Activated CD8-positive, alpha-beta memory T cell treated with anti-CD3 and anti-CD28 coated beads for 1 hour (primary cell): ENCODE data around the gene OR10A3.
"Not testable (repeated sequence)": the region's sequence is repeated elsewhere in the genome, so short reads cannot be mapped to it uniquely, and the experiment has no call there.

ENCODE experiments used
- DNase-seq, 2 donors: peaks; one replicate each; pipeline ENCODE4 v3.0.0-alpha.2; 2020; ENCODE audit warnings: low read depth in 1 of 2; ENCODE audit errors: extremely low read depth in 1 of 2

OR10A3 gene

GRCh38 chr11:7941608-7942007 lies at the start of gene OR10A3:
Gene OR10A3 (minus strand): TSS chr11:7941708. CDS start chr11:7939520, 2,188 bp downstream.
- no peak for DNase-seq

DNA sequence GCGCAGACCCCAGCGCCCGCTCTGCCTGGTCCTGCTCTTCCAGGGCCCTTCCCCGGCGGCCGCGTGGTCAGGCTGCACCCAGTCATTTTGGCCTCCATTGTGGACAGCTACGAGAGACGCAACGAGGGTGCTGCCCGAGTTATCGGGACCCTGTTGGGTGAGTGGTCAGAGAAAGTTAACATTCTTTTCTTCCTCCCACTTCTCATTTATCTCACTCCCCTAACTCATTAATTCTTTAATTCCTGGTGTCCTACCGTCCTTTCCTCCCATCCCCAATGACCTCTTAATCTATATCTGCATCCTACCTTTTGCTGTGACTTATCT lies 46.0 kb upstream of the OR10A3 start:
- not testable (repeated sequence) for DNase-seq

- peak; percentile 71 to 86 for DNase-seq
These were observed 45.5 kb upstream of the OR10A3 start, which contains the start of gene EIF3F for GRCh38 chr11:7986768-7987559. Gene EIF3F (plus strand): TSS chr11:7987337. CDS start chr11:7987353, 16 bp downstream.

- no peak for DNase-seq
These were observed 42.5 kb upstream of the OR10A3 start for GRCh38 chr11:7983832-7984590.

GRCh38 chr11:7982582-7983119 lies 41.1 kb upstream of the OR10A3 start:
- DNase-seq = no peak

- DNase-seq = no peak
These were observed 40.2 kb upstream of the OR10A3 start for GRCh38 chr11:7981619-7982157.

DNA sequence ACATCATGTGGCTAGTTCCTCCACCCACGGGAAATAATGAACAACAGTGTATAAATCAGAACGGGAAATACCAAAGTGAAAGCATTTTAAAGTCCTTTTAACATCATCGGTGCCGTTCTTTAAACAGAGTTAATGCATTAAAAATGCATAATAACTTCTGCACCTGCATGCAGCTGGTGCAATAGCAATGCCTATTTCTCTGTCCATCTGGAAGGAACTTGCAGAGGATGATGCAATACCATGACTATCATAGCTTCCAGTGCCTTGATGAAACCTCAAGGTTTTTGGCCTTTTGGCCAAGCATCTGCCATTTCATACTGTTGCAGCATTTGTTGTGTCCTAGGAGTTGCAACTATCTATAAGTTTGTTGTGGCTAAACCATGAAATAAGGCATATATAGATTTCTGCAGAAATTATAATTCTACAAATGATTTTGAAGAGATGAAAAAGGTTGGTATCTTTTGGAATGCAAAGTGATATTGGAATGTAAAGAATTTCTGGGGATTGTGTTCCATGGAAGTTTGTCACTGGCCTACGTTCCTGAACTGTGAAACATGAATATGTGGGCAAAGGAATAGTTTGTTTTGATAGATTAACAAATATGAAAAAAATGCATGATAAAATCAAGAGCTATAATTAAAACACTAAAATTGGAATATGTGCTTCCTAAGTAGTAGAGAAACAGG lies 35.9 kb upstream of the OR10A3 start:
- DNase-seq = no peak

- DNase-seq = no peak
These were observed 33.2 kb upstream of the OR10A3 start for GRCh38 chr11:7974668-7975067.

- no peak for DNase-seq
These were observed 31.5 kb upstream of the OR10A3 start for GRCh38 chr11:7973011-7973410.

- no peak for DNase-seq
These were observed 30.3 kb upstream of the OR10A3 start for GRCh38 chr11:7971846-7972245.

DNA sequence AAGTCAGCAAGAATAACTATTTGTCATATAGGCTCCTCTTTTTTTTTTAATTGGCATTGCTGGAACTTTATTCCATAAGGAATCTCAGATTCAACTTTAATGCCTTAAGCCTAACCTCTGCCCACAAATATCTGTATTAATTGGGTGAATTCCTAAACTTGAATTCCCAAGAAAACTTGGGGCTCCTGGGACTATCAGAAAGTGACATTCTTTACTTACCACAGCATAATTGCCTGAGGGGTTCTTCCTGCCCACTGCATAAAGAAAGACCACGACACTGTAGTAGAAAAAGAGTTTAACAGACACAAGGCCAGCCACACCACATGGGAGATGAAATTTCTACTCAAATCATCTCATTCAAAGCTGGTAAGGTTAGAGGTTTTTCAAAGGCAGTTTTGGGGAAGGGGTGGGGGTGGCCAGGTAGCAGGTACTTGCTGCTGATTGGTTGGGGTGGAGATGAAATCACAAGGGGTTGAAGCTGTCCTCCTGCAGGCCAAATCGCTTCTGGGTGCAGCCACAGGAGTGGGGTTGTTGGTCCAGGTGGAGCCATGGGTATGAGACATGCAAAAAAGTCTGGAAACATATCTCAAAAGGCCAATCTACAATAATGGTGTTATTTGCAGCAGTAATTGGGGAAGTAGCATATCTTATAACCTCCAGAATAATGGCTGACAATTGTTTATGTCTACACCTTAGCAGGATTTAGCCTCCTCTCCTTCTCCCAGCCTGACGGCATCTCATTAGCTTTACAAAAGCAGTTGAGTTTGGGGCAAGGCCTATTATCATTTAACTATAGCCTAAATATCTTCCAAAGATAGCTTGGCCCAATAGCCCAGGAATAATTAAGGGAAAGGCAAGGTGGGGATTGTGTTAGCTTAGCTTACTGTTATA lies 28.5 kb upstream of the OR10A3 start:
- no peak for DNase-seq

DNA sequence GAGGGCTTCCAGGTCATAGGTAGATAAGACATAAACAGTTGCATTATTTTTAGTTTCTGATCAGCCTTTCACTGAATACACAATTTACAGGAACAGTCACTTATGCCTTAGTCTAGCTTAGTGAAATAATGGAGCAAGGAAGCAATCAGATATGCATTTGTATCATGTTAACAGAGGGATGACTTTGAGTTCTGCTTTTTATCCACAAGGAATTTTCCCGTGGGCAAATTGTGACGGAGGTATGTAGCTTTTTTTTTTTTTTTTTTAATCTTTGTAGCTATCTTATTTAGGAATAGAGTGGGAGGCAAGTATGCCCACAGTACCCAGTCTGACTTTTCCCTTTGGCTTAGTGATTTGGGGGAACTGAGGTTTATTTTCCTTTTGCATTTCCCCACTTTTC lies 27.2 kb upstream of the OR10A3 start:
- DNase-seq = no peak

DNA sequence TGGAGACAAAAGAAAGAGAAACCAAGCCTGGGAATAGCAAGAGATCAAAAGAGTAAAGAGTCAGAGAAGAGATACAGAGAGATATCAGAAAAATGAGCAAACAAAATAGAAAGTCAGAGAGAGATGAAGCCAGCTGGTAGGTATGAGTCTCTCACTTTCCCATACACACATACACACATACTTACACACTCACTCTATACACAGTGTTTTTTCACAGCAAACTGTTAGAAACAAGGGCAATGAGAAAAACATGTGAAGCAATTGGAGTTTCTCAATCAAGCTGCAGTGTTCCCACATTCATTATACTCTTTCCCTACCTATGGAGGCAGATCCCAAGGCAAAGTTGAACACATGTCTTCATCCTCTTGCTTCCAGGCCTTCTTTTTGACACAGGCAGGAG lies 26.3 kb upstream of the OR10A3 start:
- no peak for DNase-seq

- no peak for DNase-seq
These were observed 25.6 kb upstream of the OR10A3 start for GRCh38 chr11:7967097-7967496.

- no peak for DNase-seq
These were observed 23.9 kb upstream of the OR10A3 start, which contains the start of gene NLRP10 for GRCh38 chr11:7965386-7965785. Gene NLRP10 (minus strand): TSS chr11:7965447. CDS start chr11:7963495, 1,952 bp downstream.

GRCh38 chr11:7964873-7965272 lies 23.4 kb upstream of the OR10A3 start:
- no peak for DNase-seq

DNA sequence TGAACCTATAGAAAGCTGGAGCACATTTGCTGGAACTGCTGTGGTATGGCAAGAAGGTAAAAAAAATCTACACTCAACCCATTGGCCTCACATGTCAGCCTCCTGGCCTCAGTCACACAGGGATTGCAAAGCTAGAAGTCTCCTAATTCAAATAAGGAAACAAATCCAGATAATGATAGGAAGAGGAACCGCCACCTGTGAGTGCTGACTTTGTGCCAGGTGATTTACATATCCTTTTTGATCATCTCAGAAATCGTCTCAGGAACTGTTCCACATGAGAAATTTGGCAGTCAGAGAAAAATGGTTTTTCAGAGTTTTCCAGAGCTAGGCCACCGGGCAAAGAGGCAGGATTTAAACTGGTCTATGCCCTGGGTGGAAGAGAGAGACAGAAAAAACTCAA lies 22.8 kb upstream of the OR10A3 start:
- DNase-seq = no peak

- DNase-seq = no peak
These were observed 13.7 kb upstream of the OR10A3 start for GRCh38 chr11:7955191-7955590.

DNA sequence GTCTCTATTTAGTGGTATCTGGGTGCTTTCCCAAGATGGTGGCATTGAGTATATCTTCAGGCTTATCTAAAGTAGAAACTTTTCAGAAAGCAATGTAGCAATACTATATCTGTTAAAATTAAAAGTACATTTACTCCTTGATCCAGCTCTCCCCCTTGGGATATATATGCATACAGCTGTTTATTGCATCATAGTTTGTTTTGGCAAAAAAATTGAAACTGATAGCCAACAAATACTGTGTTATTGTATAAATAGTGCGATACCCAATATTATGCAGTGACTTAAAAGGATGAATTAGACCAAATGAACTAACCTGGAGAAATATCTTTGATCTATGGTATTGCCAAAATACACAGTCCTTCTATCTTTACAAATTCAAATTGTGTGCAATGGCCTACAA lies 8.4 kb upstream of the OR10A3 start:
- DNase-seq = no peak

DNA sequence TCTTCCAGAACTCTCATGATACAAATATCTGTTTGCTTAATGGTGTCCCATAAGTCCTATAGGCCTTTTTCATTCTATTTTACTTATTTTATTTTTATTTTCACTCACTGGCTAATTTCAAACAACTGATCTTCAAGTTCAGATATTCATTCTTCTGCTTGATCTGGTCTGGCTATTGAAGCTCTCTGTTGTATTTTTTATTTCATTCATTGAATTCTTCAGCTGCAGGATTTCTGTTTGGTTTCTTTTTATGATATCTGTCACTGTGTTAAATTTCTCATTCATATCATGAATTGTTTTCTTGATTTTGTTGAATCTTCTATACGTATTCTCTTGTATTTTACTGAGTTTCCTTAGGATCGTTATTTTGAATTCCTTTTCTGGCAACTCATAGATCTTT lies 2.6 kb upstream of the OR10A3 start:
- no peak for DNase-seq
